DOHH2 (cell line): Measurements from ENCODE around the gene ERG.

Experiments used
- H3F3A ChIP-seq: fragments of 200-600 bp; sonication (generic), shearing (Covaris generic); 2 replicates; pipeline ENCODE4 v1.6.0; 2016; ENCODE audit warnings: antibody characterized with exemption, mild to moderate bottlenecking; ENCODE audit not compliant: control insufficient read depth, insufficient read depth
- H3K27ac ChIP-seq: fragments of 200-600 bp; sonication (generic); 2 replicates; pipeline ENCODE4 v1.5.1; 2014; ENCODE audit warnings: low read depth, mild to moderate bottlenecking, low read length, moderate library complexity
- H3K27me3 ChIP-seq: fragments of 200-600 bp; sonication (generic); 2 replicates; pipeline ENCODE4 v1.6.1; 2014; ENCODE audit warnings: mild to moderate bottlenecking, low read length, mixed read lengths; ENCODE audit not compliant: control insufficient read depth
- H3K36me3 ChIP-seq: fragments of 200-600 bp; sonication (generic); 2 replicates; pipeline ENCODE4 v1.6.1; 2014; ENCODE audit warnings: mild to moderate bottlenecking, low read length, moderate library complexity, mixed read lengths; ENCODE audit not compliant: control insufficient read depth
- H3K4me1 ChIP-seq: fragments of 200-600 bp; sonication (generic); 2 replicates; pipeline ENCODE4 v1.6.1; 2014; ENCODE audit warnings: mild to moderate bottlenecking, low read length, mixed read lengths; ENCODE audit not compliant: control insufficient read depth
- H3K4me2 ChIP-seq: fragments of 200-600 bp; sonication (generic); 2 replicates; pipeline ENCODE4 v1.6.0; 2014; ENCODE audit warnings: mild to moderate bottlenecking, low read length, moderate library complexity
- H3K4me3 ChIP-seq: fragments of 200-600 bp; sonication (generic); 2 replicates; pipeline ENCODE4 v1.5.1; 2014; ENCODE audit warnings: mild to moderate bottlenecking, low read length, mixed read lengths
- H3K79me2 ChIP-seq: fragments of 200-600 bp; sonication (generic); 2 replicates; pipeline ENCODE4 v1.6.1; 2014; ENCODE audit warnings: mild to moderate bottlenecking, low read length, mixed read lengths; ENCODE audit not compliant: control insufficient read depth
- H3K9me2 ChIP-seq: fragments of 200-600 bp; sonication (generic); replicated peaks from 2 replicates; pipeline ENCODE4 v1.6.1; 2014; ENCODE audit warnings: mild to moderate bottlenecking, low read length, mixed read lengths; ENCODE audit not compliant: control insufficient read depth
- H3K9me3 ChIP-seq: fragments of 200-600 bp; sonication (generic); 2 replicates; pipeline ENCODE4 v1.6.1; 2014; ENCODE audit warnings: antibody characterized with exemption, low read length, mixed read lengths; ENCODE audit not compliant: control insufficient read depth, insufficient read depth
- H4K20me1 ChIP-seq: fragments of 200-600 bp; sonication (generic); 2 replicates; pipeline ENCODE4 v1.6.0; 2014; ENCODE audit warnings: low read depth, mild to moderate bottlenecking, antibody characterized with exemption, low read length, moderate library complexity; ENCODE audit not compliant: control insufficient read depth, insufficient read depth
- EZH2phosphoT487 ChIP-seq: fragments of 200-600 bp; sonication (generic); IDR thresholded peaks from 2 replicates; pipeline ENCODE4 v1.6.1; 2017; ENCODE audit warnings: borderline replicate concordance, mild to moderate bottlenecking, antibody characterized with exemption, low read length, moderate library complexity, mixed read lengths
- TF ChIP-seq, protein P1 (sequence below): fragments of 200-600 bp; sonication (generic); IDR thresholded peaks from one replicate; pipeline ENCODE4 v1.5.1; 2014; ENCODE audit warnings: antibody characterized with exemption, mild to moderate bottlenecking, low read depth, low read length; ENCODE audit not compliant: poor library complexity, severe bottlenecking

ERG gene

DNA sequence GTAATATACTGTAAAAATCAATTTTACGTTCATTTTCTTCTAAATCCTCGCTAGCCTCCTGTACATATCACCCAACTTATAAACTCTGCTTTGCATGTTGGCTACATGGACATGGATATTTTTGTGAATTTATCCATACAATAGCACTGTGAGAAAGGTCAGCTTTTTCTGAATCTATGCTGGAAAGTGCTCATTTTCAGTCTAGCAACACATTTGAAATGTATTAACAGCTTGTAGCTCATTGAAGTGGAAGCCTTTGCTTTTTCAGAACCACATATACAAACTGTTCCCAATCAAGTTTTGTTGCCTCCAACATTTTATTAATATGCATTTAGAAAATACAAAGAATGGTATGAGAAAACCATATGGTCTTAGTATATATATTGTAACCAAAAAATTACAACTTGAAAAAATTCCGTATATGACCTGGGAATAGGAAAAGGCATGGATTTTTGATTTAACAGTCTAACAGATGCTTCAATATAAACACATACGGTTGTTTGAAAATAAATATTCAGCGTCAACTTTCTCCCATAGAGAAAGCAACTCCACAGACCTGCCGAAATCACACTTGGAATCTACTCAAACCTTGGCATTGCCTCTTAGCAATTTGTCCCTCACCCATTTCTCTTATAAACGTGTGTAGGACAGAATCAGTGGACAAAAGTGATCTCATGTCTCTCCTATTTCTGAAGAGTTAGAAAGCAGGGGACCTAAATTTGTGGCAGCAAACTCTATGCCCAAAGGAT is 112.7 kb downstream of the ERG start:
- Histone ChIP-seq H3K27ac (no peak overlapping the region), H3K36me3 (no peaks in the 10 kb centered on the region), H3K9me2 (no peaks in the 10 kb centered on the region), H3F3A (no peaks in the 10 kb centered on the region), H3K79me2 (no peaks in the 10 kb centered on the region), H4K20me1 (no peaks in the 10 kb centered on the region), H3K9me3 (no peaks in the 10 kb centered on the region), H3K4me1 (no peaks in the 10 kb centered on the region), H3K4me3 (no peak overlapping the region), H3K4me2 (no peak overlapping the region), H3K27me3 (peaks cover 24% of the 10 kb centered on the region)
- TF ChIP-seq, protein P1, sequence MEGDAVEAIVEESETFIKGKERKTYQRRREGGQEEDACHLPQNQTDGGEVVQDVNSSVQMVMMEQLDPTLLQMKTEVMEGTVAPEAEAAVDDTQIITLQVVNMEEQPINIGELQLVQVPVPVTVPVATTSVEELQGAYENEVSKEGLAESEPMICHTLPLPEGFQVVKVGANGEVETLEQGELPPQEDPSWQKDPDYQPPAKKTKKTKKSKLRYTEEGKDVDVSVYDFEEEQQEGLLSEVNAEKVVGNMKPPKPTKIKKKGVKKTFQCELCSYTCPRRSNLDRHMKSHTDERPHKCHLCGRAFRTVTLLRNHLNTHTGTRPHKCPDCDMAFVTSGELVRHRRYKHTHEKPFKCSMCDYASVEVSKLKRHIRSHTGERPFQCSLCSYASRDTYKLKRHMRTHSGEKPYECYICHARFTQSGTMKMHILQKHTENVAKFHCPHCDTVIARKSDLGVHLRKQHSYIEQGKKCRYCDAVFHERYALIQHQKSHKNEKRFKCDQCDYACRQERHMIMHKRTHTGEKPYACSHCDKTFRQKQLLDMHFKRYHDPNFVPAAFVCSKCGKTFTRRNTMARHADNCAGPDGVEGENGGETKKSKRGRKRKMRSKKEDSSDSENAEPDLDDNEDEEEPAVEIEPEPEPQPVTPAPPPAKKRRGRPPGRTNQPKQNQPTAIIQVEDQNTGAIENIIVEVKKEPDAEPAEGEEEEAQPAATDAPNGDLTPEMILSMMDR, result no peak
- no peak for TF ChIP-seq EZH2phosphoT487

DNA sequence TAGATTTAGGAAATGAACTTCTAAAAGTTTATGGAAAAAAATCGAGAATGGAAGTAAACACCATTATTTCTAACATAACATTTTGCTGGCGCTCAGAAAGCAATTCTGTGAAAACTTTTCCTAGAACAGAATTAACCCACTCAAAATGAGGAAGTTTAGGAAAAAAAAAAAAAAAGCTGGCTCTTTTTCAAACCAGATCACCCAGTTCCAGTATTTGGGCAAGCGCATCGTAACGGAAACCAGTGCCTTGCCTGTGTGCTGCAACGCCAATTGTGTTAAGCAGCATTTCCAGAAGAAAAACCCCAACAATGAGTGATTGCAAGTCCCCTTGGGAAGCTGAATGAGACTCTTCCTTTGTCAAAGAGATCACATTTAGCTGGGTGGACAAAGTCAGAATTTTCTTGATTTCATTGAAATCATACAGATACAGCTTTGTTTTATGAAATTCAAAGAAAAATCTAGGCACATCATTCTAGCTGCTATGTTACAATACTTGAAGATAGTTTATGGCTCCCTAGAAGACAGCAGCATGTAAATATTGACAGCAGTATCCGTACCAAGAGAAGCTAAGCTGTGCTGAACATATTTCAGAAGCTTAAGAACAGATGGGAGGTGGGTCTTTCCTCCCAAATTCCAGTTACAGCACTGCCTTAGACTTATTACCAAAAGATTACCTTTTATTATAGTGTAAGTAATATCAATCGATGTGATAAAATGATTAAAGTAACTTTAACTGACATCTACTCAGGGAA is 113.4 kb downstream of the ERG start:
- Histone ChIP-seq H3F3A (no peaks in the 10 kb centered on the region), H3K9me2 (no peaks in the 10 kb centered on the region), H3K36me3 (no peaks in the 10 kb centered on the region), H3K27me3 (peaks cover 24% of the 10 kb centered on the region), H3K4me2 (no peak overlapping the region), H4K20me1 (no peaks in the 10 kb centered on the region), H3K4me1 (no peaks in the 10 kb centered on the region), H3K27ac (no peak overlapping the region), H3K79me2 (no peaks in the 10 kb centered on the region), H3K9me3 (no peaks in the 10 kb centered on the region), H3K4me3 (no peak overlapping the region)
- TF ChIP-seq, protein P1, result no peak
- TF ChIP-seq EZH2phosphoT487, result no peak

DNA sequence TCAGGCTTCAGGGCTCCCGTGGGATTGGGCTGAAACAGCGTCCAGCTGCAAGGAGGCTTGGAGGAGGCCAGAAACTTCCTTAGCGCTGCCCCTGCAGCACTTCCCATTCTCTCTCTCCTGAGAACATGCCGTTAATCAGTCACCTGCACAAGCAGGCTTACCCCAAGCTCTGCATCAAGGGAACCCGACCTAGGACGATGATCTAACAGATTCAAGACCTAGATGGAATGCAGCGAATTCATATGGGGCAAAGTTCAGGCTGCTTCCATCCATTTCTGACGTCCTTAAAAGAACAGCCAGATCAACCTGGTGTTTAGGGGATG is 114.1 kb downstream of the ERG start:
- Histone ChIP-seq H3K4me2 (no peak overlapping the region), H3K27ac (no peak overlapping the region), H3F3A (no peaks in the 10 kb centered on the region), H3K9me2 (no peaks in the 10 kb centered on the region), H3K79me2 (no peaks in the 10 kb centered on the region), H3K4me3 (no peak overlapping the region), H3K4me1 (no peaks in the 10 kb centered on the region), H3K36me3 (no peaks in the 10 kb centered on the region), H4K20me1 (no peaks in the 10 kb centered on the region), H3K9me3 (no peaks in the 10 kb centered on the region), H3K27me3 (peaks cover 24% of the 10 kb centered on the region)
- no peak for TF ChIP-seq EZH2phosphoT487
- TF ChIP-seq, protein P1, result no peak
